Neural crest cell (in vitro differentiated cells): ENCODE measurements around the gene SMARCC1. TPM values are rescaled to one million over a fixed set of nuclear protein-coding genes. Genes with fewer than 3 reads are reported as not detected.
A peak's percentile ranks its signal among the peaks of the same experiment; 100 is the strongest.

ENCODE experiments used
- DNase-seq: peaks from one replicate; pipeline ENCODE4 v3.0.0; 2021; ENCODE audit warnings: low read depth, mixed read lengths, low spot score
- H3K27ac Mint-ChIP-seq: one replicate; pipeline ENCODE4 v1.8.0; 2021; ENCODE audit warnings: mild to moderate bottlenecking, mixed read lengths; ENCODE audit not compliant: unreplicated experiment
- H3K27me3 Mint-ChIP-seq: 2 replicates; pipeline ENCODE4 v1.8.0; 2021; ENCODE audit warnings: low read depth, mild to moderate bottlenecking, mixed read lengths
- H3K36me3 Mint-ChIP-seq: 2 replicates; pipeline ENCODE4 v1.8.0; 2021; ENCODE audit warnings: low read depth, mild to moderate bottlenecking, mixed read lengths
- H3K4me1 Mint-ChIP-seq: 2 replicates; pipeline ENCODE4 v1.8.0; 2021; ENCODE audit warnings: mixed read lengths
- H3K4me3 Mint-ChIP-seq: one replicate; pipeline ENCODE4 v1.8.0; 2021; ENCODE audit warnings: mild to moderate bottlenecking, mixed read lengths
- H3K9me3 Mint-ChIP-seq: 2 replicates; pipeline ENCODE4 v1.8.0; 2021; ENCODE audit warnings: mixed read lengths
- total RNA-seq: library from RNA; stranded (reverse); gene quantifications from 2 replicates; pipeline ENCODE4 v1.2.1, GENCODE V29; 2021
- TF ChIP-seq, protein P1 (sequence below): fragments of 200-600 bp; sonication (generic); conservative IDR thresholded peaks from 2 replicates; pipeline ENCODE4 v1.5.0; 2021; ENCODE audit warnings: antibody characterized with exemption, mild to moderate bottlenecking

Gene SMARCC1
- total RNA-seq, 1 donor from 2014 or later: 281 TPM

DNA sequence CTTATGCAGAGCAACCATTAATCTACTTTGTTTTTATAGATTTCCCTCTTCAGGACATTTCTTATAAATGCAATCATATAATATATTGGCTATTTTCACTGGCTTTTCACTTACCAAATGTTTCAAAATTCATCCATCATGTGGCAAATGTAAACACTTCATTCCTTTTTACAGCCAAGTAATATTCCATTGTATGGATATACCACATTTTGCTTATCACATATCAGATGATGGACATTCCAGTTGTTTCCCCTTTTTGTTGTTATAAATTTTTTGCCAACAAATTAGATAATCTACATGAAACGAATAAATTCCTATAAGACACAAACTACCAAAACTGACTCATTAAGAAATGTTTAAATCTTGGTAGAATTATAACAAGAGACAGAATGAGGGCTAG, 123.2 kb downstream of the SMARCC1 start:
- no peak overlapping the region for H3K4me3 Mint-ChIP-seq
- peaks cover 10% of the 10 kb centered on the region for H3K9me3 Mint-ChIP-seq
- peaks cover 45% of the 10 kb centered on the region for H3K36me3 Mint-ChIP-seq
- TF ChIP-seq, protein P1, sequence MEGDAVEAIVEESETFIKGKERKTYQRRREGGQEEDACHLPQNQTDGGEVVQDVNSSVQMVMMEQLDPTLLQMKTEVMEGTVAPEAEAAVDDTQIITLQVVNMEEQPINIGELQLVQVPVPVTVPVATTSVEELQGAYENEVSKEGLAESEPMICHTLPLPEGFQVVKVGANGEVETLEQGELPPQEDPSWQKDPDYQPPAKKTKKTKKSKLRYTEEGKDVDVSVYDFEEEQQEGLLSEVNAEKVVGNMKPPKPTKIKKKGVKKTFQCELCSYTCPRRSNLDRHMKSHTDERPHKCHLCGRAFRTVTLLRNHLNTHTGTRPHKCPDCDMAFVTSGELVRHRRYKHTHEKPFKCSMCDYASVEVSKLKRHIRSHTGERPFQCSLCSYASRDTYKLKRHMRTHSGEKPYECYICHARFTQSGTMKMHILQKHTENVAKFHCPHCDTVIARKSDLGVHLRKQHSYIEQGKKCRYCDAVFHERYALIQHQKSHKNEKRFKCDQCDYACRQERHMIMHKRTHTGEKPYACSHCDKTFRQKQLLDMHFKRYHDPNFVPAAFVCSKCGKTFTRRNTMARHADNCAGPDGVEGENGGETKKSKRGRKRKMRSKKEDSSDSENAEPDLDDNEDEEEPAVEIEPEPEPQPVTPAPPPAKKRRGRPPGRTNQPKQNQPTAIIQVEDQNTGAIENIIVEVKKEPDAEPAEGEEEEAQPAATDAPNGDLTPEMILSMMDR: no peak
- DNase-seq: no peak
- peaks cover 7% of the 10 kb centered on the region for H3K4me1 Mint-ChIP-seq
- H3K27me3 Mint-ChIP-seq: no peaks in the 10 kb centered on the region
- no peak overlapping the region for H3K27ac Mint-ChIP-seq

- H3K27ac Mint-ChIP-seq: no peak overlapping the region
- H3K4me3 Mint-ChIP-seq: no peak overlapping the region
- H3K9me3 Mint-ChIP-seq: no peaks in the 10 kb centered on the region
- DNase-seq: no peak
- TF ChIP-seq, protein P1: no peak
- peaks cover 10% of the 10 kb centered on the region for H3K4me1 Mint-ChIP-seq
- no peaks in the 10 kb centered on the region for H3K27me3 Mint-ChIP-seq
- peaks cover 23% of the 10 kb centered on the region for H3K36me3 Mint-ChIP-seq
Observed at GRCh38 chr3:47652142-47652541, 129.6 kb downstream of the SMARCC1 start.

- Mint-ChIP-seq H3K36me3 (peaks cover 20% of the 10 kb centered on the region), H3K27ac (no peak overlapping the region), H3K4me1 (peaks cover 16% of the 10 kb centered on the region), H3K9me3 (no peaks in the 10 kb centered on the region), H3K4me3 (no peak overlapping the region), H3K27me3 (no peaks in the 10 kb centered on the region)
- no peak for DNase-seq
- TF ChIP-seq, protein P1: no peak
Observed at GRCh38 chr3:47650294-47650693, 131.4 kb downstream of the SMARCC1 start.

DNA sequence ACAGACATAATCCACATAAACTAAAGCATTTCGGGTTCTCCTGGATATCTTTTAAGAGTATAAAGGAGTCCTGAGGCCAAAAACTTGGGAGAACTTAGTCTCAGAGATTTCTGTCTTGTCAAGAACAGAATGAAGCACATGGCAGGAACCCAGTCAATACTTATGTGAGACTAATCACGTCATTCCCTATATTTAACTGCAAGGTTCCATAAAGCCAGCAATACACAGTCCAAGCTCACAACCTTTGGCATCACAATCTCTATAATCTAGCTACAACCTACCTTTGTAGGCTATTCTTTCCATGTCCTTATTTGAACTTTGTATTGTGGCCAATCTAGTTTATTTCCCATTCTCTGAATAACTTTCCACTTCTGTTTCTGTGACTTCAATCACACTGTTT, 134.1 kb downstream of the SMARCC1 start:
- Mint-ChIP-seq H3K27me3 (no peaks in the 10 kb centered on the region), H3K4me3 (no peak overlapping the region), H3K4me1 (peaks cover 10% of the 10 kb centered on the region), H3K9me3 (no peaks in the 10 kb centered on the region), H3K36me3 (peaks cover 20% of the 10 kb centered on the region), H3K27ac (no peak overlapping the region)
- DNase-seq: no peak
- TF ChIP-seq, protein P1: no peak

- Mint-ChIP-seq H3K9me3 (no peaks in the 10 kb centered on the region), H3K4me3 (no peak overlapping the region), H3K27me3 (no peaks in the 10 kb centered on the region), H3K36me3 (peaks cover 20% of the 10 kb centered on the region), H3K4me1 (peaks cover 10% of the 10 kb centered on the region), H3K27ac (peak overlapping the region; percentile 5)
- no peak for DNase-seq
- TF ChIP-seq, protein P1: no peak
Observed at GRCh38 chr3:47646362-47646761, 135.3 kb downstream of the SMARCC1 start.

- H3K4me1 Mint-ChIP-seq: peaks cover 10% of the 10 kb centered on the region
- no peak overlapping the region for H3K4me3 Mint-ChIP-seq
- no peaks in the 10 kb centered on the region for H3K27me3 Mint-ChIP-seq
- TF ChIP-seq, protein P1: no peak
- H3K36me3 Mint-ChIP-seq: peaks cover 22% of the 10 kb centered on the region
- H3K9me3 Mint-ChIP-seq: no peaks in the 10 kb centered on the region
- DNase-seq: no peak
- H3K27ac Mint-ChIP-seq: no peak overlapping the region
Observed at GRCh38 chr3:47645551-47645950, 136.1 kb downstream of the SMARCC1 start.
